Transverse colon (tissue), 3 donors: Measurements from ENCODE around the gene RIIAD1.

Experiments
- CTCF ChIP-seq, 5 experiments: fragments of 200-600 bp in 3 of 5; fragments of 450-650 bp in 2 of 5; sonication (generic) in 3 of 5; IDR thresholded peaks; 1 replicate in 2 of 5; 2 replicates in 3 of 5; pipeline ENCODE4 v1.5.1; 2016 to 2017; ENCODE audit warnings: antibody characterized with exemption in 5 of 5, inconsistent platforms in 3 of 5, mild to moderate bottlenecking in 2 of 5, moderate library complexity in 1 of 5
- POLR2A ChIP-seq: fragments of 450-650 bp; IDR thresholded peaks from one replicate; pipeline ENCODE4 v1.6.1; 2016; ENCODE audit warnings: antibody characterized with exemption, mild to moderate bottlenecking, moderate library complexity

- TF ChIP-seq CTCF (IDR thresholded peaks at IDR 0.05) (no peak), POLR2A (no peak)
These were observed 2.7 kb upstream of the RIIAD1 start for GRCh38 chr1:151718666-151719065.
